Measurements from ENCODE around the gene TENT5C.

Gene TENT5C

GRCh38 chr1:117660271-117660965 is 54.6 kb downstream of the TENT5C start:
- no peaks in the 10 kb centered on the region for H3K36me3 ChIP-seq (ENCODE audit: control insufficient read depth, insufficient read depth, low read length)
- no peak for DNase-seq
- H3K27me3 ChIP-seq (replicated peaks; ENCODE audit: control insufficient read depth, insufficient read depth, low read length, poor library complexity, severe bottlenecking), result no peaks in the 10 kb centered on the region
- no peaks in the 10 kb centered on the region for H3K9me3 ChIP-seq (ENCODE audit: control insufficient read depth, low read length)
- peak overlapping the region; percentile 14 for H3K4me3 ChIP-seq (ENCODE audit: insufficient read depth, low read depth, low read length, poor library complexity, severe bottlenecking)
- peaks cover 85% of the 10 kb centered on the region for H3K4me1 ChIP-seq (ENCODE audit: control insufficient read depth, insufficient read depth, low read length, poor library complexity, severe bottlenecking)
- H3K27ac ChIP-seq (ENCODE audit: insufficient read depth, low read length, poor library complexity, severe bottlenecking), result no peak overlapping the region

GRCh38 chr1:117661027-117661426 is 55.2 kb downstream of the TENT5C start:
- H3K27ac ChIP-seq (ENCODE audit: insufficient read depth, low read length, poor library complexity, severe bottlenecking), result no peak overlapping the region
- H3K4me1 ChIP-seq (ENCODE audit: control insufficient read depth, insufficient read depth, low read length, poor library complexity, severe bottlenecking), result peaks cover 79% of the 10 kb centered on the region
- no peaks in the 10 kb centered on the region for H3K36me3 ChIP-seq (ENCODE audit: control insufficient read depth, insufficient read depth, low read length)
- H3K4me3 ChIP-seq (ENCODE audit: insufficient read depth, low read depth, low read length, poor library complexity, severe bottlenecking), result no peak overlapping the region
- H3K27me3 ChIP-seq (replicated peaks; ENCODE audit: control insufficient read depth, insufficient read depth, low read length, poor library complexity, severe bottlenecking), result no peaks in the 10 kb centered on the region
- H3K9me3 ChIP-seq (ENCODE audit: control insufficient read depth, low read length), result no peaks in the 10 kb centered on the region
- peak; percentile 22 to 52 (median 34) for DNase-seq

- Histone ChIP-seq H3K4me1 (ENCODE audit: control insufficient read depth, insufficient read depth, low read length, poor library complexity, severe bottlenecking) (peaks cover 64% of the 10 kb centered on the region), H3K27me3 (replicated peaks; ENCODE audit: control insufficient read depth, insufficient read depth, low read length, poor library complexity, severe bottlenecking) (no peaks in the 10 kb centered on the region), H3K4me3 (ENCODE audit: insufficient read depth, low read depth, low read length, poor library complexity, severe bottlenecking) (no peak overlapping the region), H3K9me3 (ENCODE audit: control insufficient read depth, low read length) (no peaks in the 10 kb centered on the region), H3K27ac (ENCODE audit: insufficient read depth, low read length, poor library complexity, severe bottlenecking) (no peak overlapping the region), H3K36me3 (ENCODE audit: control insufficient read depth, insufficient read depth, low read length) (no peaks in the 10 kb centered on the region)
- no peak for DNase-seq
Measured at GRCh38 chr1:117662667-117663066, 56.8 kb downstream of the TENT5C start.

GRCh38 chr1:117663156-117663902 is 57.5 kb downstream of the TENT5C start:
- H3K4me1 ChIP-seq (ENCODE audit: control insufficient read depth, insufficient read depth, low read length, poor library complexity, severe bottlenecking), result peaks cover 59% of the 10 kb centered on the region

GRCh38 chr1:117664314-117664713 is 58.5 kb downstream of the TENT5C start:
- Histone ChIP-seq H3K4me3 (ENCODE audit: insufficient read depth, low read depth, low read length, poor library complexity, severe bottlenecking) (no peak overlapping the region), H3K36me3 (ENCODE audit: control insufficient read depth, insufficient read depth, low read length) (no peaks in the 10 kb centered on the region), H3K9me3 (ENCODE audit: control insufficient read depth, low read length) (no peaks in the 10 kb centered on the region), H3K27me3 (replicated peaks; ENCODE audit: control insufficient read depth, insufficient read depth, low read length, poor library complexity, severe bottlenecking) (no peaks in the 10 kb centered on the region), H3K27ac (ENCODE audit: insufficient read depth, low read length, poor library complexity, severe bottlenecking) (peak overlapping the region; percentile 72), H3K4me1 (ENCODE audit: control insufficient read depth, insufficient read depth, low read length, poor library complexity, severe bottlenecking) (peaks cover 49% of the 10 kb centered on the region)
- DNase-seq, result peak; percentile 46 to 50 (median 49)

More at GRCh38 chr1:117663156-117663902, 57.5 kb downstream of the TENT5C start:
- Histone ChIP-seq H3K9me3 (ENCODE audit: control insufficient read depth, low read length) (no peaks in the 10 kb centered on the region), H3K27me3 (replicated peaks; ENCODE audit: control insufficient read depth, insufficient read depth, low read length, poor library complexity, severe bottlenecking) (no peaks in the 10 kb centered on the region), H3K27ac (ENCODE audit: insufficient read depth, low read length, poor library complexity, severe bottlenecking) (peak overlapping the region; percentile 72), H3K4me3 (ENCODE audit: insufficient read depth, low read depth, low read length, poor library complexity, severe bottlenecking) (no peak overlapping the region), H3K36me3 (ENCODE audit: control insufficient read depth, insufficient read depth, low read length) (no peaks in the 10 kb centered on the region)
- no peak for DNase-seq

- no peak for DNase-seq
- H3K9me3 ChIP-seq (ENCODE audit: control insufficient read depth, low read length), result no peaks in the 10 kb centered on the region
- peaks cover 35% of the 10 kb centered on the region for H3K4me1 ChIP-seq (ENCODE audit: control insufficient read depth, insufficient read depth, low read length, poor library complexity, severe bottlenecking)
- H3K27ac ChIP-seq (ENCODE audit: insufficient read depth, low read length, poor library complexity, severe bottlenecking), result no peak overlapping the region
- H3K27me3 ChIP-seq (replicated peaks; ENCODE audit: control insufficient read depth, insufficient read depth, low read length, poor library complexity, severe bottlenecking), result no peaks in the 10 kb centered on the region
- no peaks in the 10 kb centered on the region for H3K36me3 ChIP-seq (ENCODE audit: control insufficient read depth, insufficient read depth, low read length)
- no peak overlapping the region for H3K4me3 ChIP-seq (ENCODE audit: insufficient read depth, low read depth, low read length, poor library complexity, severe bottlenecking)
Measured at GRCh38 chr1:117665556-117666270, 59.9 kb downstream of the TENT5C start.

GRCh38 chr1:117669572-117669971 is 63.7 kb downstream of the TENT5C start:
- no peak overlapping the region for H3K4me3 ChIP-seq (ENCODE audit: insufficient read depth, low read depth, low read length, poor library complexity, severe bottlenecking)
- H3K36me3 ChIP-seq (ENCODE audit: control insufficient read depth, insufficient read depth, low read length), result no peaks in the 10 kb centered on the region
- H3K27ac ChIP-seq (ENCODE audit: insufficient read depth, low read length, poor library complexity, severe bottlenecking), result no peak overlapping the region
- DNase-seq, result no peak
- H3K9me3 ChIP-seq (ENCODE audit: control insufficient read depth, low read length), result no peaks in the 10 kb centered on the region
- no peaks in the 10 kb centered on the region for H3K27me3 ChIP-seq (replicated peaks; ENCODE audit: control insufficient read depth, insufficient read depth, low read length, poor library complexity, severe bottlenecking)
- peaks cover 4% of the 10 kb centered on the region for H3K4me1 ChIP-seq (ENCODE audit: control insufficient read depth, insufficient read depth, low read length, poor library complexity, severe bottlenecking)

GRCh38 chr1:117670976-117671780 is 65.3 kb downstream of the TENT5C start:
- Histone ChIP-seq H3K27ac (ENCODE audit: insufficient read depth, low read length, poor library complexity, severe bottlenecking) (no peak overlapping the region), H3K27me3 (replicated peaks; ENCODE audit: control insufficient read depth, insufficient read depth, low read length, poor library complexity, severe bottlenecking) (no peaks in the 10 kb centered on the region), H3K4me1 (ENCODE audit: control insufficient read depth, insufficient read depth, low read length, poor library complexity, severe bottlenecking) (no peaks in the 10 kb centered on the region), H3K4me3 (ENCODE audit: insufficient read depth, low read depth, low read length, poor library complexity, severe bottlenecking) (no peak overlapping the region), H3K9me3 (ENCODE audit: control insufficient read depth, low read length) (no peaks in the 10 kb centered on the region), H3K36me3 (ENCODE audit: control insufficient read depth, insufficient read depth, low read length) (no peaks in the 10 kb centered on the region)
- DNase-seq, result no peak

GRCh38 chr1:117671781-117672501 is 66.1 kb downstream of the TENT5C start:
- H3K36me3 ChIP-seq (ENCODE audit: control insufficient read depth, insufficient read depth, low read length), result no peaks in the 10 kb centered on the region
- H3K9me3 ChIP-seq (ENCODE audit: control insufficient read depth, low read length), result no peaks in the 10 kb centered on the region
- H3K4me3 ChIP-seq (ENCODE audit: insufficient read depth, low read depth, low read length, poor library complexity, severe bottlenecking), result no peak overlapping the region
- H3K4me1 ChIP-seq (ENCODE audit: control insufficient read depth, insufficient read depth, low read length, poor library complexity, severe bottlenecking), result no peaks in the 10 kb centered on the region
- H3K27ac ChIP-seq (ENCODE audit: insufficient read depth, low read length, poor library complexity, severe bottlenecking), result no peak overlapping the region
- DNase-seq, result no peak
- no peaks in the 10 kb centered on the region for H3K27me3 ChIP-seq (replicated peaks; ENCODE audit: control insufficient read depth, insufficient read depth, low read length, poor library complexity, severe bottlenecking)

Measured in effector memory CD4-positive, alpha-beta T cell (primary cell).